SK-N-MC (cell line): Measurements from ENCODE around the gene GASK1A.

ENCODE experiments used
- EZH2 ChIP-seq: fragments of 200-600 bp; sonication (generic); IDR thresholded peaks from one replicate; pipeline ENCODE4 v1.6.1; 2017; ENCODE audit warnings: antibody characterized with exemption
- FOXP2 ChIP-seq: optimal IDR thresholded peaks from 2 replicates; pipeline ENCODE3; 2011; ENCODE audit warnings: mild to moderate bottlenecking, moderate library complexity; ENCODE audit not compliant: insufficient read depth; ENCODE audit errors: extremely low read length, control extremely low read depth
- POLR2AphosphoS5 ChIP-seq: IDR thresholded peaks from 2 replicates; pipeline ENCODE4 v1.6.1; 2012; ENCODE audit warnings: mild to moderate bottlenecking, low read depth, low read length, borderline replicate concordance

DNA sequence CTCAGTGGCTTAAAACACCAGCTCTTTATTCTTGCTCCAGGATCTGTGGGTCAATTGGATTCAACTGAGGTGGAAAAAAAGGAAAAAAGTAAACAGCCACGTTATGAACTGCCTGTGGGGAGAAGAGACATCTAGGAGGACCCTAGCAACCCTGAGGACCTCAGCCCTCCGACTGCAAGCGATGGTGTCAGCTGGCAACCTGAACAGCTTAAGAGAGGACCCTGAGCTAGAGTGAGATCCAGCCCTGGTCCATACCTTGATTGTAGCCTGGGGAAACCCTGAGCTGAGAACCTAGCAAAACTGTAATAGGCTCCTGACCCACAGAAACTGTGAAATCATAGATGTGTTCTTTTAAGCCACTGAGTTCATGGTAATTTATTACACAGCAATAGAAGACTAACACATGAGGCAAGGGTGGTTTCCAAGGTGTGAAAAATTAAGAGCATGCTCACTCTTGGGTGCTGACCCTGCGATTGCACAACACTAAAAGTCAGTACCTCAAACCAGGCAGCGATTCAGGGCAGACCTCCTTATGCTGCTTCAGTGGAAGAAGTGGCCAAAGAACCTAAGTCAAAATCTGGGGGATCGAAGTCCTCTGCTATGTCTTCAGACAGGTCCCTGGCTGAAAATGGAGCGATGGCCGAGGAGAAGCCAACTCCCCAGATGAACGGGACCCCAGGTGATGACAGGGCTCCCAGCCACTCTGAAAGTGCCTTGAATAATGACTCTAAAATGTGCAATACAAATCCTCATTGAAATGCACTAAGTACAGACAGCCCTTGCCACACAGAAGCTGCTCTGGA lies 57.7 kb downstream of the GASK1A start:
- TF ChIP-seq POLR2AphosphoS5: no peak
- TF ChIP-seq EZH2: no peak
- no peak for TF ChIP-seq FOXP2
